LNCAP (cell line): ENCODE measurements around the gene DMAP1.
A peak's percentile ranks its signal among the peaks of the same experiment; 100 is the strongest.

ENCODE experiments used
- TF ChIP-seq, protein P1 (sequence below): fragments of 450-650 bp; IDR thresholded peaks from 2 replicates; pipeline ENCODE4 v1.5.1; 2017; ENCODE audit warnings: mild to moderate bottlenecking

Gene DMAP1

DNA sequence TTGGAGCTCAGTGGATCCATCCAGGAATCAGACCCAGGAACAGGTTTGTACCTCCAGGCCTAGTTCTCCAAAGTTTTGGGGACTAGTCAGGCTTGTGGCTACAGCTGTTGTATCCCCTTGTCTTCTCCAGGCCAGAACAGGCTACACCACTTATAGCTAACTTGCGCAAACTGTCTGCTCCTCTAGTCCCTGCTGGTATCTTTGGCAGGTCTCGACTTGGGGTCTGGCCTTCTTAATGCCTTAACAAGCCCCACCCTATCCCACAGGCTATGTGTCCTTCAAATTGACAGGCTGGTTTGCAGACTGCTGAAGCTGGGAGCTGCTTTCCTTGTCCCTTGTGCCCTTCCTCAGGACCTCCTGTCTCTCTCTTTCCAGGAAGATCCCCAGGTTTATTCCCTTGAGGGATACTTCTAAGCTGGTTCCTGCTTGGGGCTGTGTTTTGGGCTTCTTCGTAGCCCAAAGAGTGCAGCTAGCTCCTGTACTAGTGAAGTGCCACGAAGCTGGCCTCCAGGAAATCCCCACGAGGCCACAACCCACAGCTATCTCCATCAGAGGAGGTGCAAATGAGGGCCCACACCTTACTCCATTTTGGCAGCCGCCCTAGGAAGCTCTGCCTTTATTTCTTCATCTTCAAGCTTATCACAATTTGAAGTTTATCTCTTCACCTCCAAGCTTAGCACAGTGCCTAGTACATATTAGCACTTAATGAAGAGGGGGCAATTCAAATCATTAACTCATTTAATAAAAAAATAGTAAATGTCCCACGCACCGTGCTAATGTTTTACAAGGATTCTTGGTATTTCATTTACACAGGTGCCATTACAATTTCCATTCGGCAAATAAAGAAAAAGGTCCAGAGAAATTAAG lies 683 bp upstream of the DMAP1 start:
- TF ChIP-seq, protein P1, sequence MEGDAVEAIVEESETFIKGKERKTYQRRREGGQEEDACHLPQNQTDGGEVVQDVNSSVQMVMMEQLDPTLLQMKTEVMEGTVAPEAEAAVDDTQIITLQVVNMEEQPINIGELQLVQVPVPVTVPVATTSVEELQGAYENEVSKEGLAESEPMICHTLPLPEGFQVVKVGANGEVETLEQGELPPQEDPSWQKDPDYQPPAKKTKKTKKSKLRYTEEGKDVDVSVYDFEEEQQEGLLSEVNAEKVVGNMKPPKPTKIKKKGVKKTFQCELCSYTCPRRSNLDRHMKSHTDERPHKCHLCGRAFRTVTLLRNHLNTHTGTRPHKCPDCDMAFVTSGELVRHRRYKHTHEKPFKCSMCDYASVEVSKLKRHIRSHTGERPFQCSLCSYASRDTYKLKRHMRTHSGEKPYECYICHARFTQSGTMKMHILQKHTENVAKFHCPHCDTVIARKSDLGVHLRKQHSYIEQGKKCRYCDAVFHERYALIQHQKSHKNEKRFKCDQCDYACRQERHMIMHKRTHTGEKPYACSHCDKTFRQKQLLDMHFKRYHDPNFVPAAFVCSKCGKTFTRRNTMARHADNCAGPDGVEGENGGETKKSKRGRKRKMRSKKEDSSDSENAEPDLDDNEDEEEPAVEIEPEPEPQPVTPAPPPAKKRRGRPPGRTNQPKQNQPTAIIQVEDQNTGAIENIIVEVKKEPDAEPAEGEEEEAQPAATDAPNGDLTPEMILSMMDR = no peak

DNA sequence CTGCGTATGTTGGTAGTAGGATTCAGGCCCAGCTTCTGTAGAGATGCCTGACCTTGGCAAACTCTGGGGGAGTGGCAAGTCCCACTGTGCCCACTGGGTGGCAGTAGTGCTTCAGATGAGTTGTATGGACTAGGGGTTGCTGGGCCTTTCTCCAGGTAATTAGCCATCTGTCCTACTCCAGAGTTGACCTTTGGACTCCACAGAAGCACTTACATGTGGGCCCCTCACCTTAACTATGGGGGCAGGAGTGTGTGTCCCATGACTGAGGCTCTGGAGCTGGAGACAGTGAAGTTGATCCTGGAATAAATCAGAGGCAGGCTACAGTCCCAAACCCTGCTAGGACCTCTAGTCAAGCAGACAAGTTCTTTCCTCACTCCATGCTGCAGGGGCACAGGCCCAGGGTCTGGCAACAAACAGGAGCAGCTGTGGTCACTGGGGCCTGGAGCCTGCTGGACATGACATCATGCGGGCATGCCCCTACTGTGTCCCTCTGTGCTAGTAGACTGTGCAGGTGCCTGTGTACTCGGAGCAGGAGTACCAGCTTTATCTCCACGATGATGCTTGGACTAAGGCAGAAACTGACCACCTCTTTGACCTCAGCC lies 4.6 kb downstream of the DMAP1 start:
- TF ChIP-seq, protein P1 = peak; percentile 94

GRCh38 chr1:44218503-44219300 lies 5.4 kb downstream of the DMAP1 start:
- TF ChIP-seq, protein P1 = no peak

GRCh38 chr1:44219301-44219626 lies 6.0 kb downstream of the DMAP1 start:
- TF ChIP-seq, protein P1 = no peak

- TF ChIP-seq, protein P1 = no peak
Observed at GRCh38 chr1:44220001-44220751, 6.9 kb downstream of the DMAP1 start.

DNA sequence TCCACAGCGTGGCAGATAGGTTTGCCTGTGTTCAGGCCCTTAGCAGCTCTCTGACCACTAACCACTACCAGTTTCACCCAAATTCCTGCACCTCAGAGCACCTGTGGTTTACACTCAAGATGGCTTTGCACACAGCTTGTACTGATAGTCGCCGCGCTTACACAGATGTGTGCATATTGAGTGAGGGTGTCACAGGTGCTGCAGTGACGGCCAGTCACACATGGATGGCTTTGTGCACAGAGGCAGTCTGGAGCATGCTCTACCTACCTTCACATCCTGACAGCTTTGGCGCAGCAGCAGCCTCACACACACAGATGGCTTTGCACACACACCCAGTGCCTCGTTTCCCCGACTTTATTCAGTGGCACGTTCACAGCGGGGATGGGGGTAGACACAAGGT lies 7.5 kb downstream of the DMAP1 start:
- TF ChIP-seq, protein P1 = no peak

GRCh38 chr1:44221769-44222168 lies 8.5 kb downstream of the DMAP1 start:
- TF ChIP-seq, protein P1 = no peak
